Smooth muscle cell of the brain vasculature (primary cell): ENCODE measurements around the gene SPEM1.

Experiments
- DNase-seq: peaks from one replicate; pipeline ENCODE4 v3.0.0-alpha.2; 2012; ENCODE audit warnings: low read depth, low spot score

The SPEM1 gene

DNA sequence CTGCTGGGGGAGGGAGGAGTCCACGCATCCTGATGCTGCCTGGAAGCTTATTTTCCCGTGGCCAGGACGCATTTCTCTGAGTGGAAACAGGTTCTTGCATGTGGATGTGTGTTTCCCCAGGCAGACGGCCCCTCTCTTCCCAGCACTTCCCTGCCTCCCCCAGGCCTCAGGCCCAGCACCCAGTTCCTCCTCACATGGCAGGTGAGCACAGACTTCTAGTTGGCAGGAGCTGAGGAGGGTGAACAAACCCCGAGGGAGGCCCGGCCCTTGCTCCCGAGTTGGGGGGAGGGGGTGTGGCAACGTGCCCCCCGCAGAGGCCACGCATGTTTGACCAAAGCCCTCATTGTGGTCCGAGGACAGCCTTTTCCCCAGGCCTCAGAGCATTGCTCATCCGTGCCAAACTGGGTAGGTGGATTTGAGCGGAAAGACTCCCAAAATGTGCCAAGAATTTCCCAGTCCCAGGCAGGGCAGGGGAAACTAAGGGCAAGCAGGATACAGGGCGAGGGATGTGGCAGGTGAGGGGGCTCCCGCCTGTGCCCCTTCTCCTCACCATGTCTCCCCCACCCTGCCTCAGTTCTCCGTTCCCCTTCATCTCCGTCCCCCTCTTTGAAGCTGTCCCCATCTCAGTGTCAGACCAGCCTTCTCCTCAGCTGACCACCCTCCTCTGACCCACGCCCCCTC is 1.5 kb upstream of the SPEM1 start:
- no peak for DNase-seq

DNA sequence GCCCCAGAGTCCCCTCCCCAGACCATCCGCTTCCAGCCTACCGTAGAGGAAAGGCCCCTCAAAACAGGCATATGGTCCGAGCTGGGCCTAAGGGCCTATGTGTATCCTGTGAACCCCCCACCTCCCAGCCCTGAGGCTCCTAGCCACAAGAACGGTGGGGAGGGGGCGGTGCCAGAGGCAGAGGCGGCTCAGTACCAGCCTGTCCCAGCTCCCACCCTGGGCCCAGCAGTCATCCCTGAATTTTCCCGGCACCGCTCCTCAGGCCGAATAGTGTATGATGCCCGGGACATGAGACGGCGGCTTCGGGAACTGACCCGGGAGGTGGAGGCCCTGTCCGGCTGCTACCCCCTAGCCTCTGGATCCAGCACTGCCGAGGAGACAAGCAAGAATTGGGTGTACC is 1.1 kb downstream of the SPEM1 start:
- DNase-seq, result no peak

DNA sequence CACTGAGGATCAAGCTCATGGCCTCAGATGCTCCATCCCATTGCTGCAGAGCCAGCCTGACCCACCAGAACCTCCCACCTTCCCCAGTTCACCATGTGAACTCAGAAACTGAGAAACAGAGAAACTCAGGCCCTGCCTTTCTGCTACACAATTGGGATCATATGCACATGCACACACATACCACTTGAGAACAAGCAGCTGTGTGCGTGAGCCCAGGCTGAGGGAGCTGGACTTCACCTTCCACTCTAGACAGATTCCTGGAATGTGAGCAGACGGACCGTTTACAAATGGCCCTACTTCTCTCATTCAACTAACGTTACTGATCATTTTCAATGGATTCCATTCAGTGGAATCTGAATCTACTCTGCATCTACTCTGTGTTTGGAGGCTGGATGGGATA is 3.6 kb downstream of the SPEM1 start:
- DNase-seq, result no peak

DNA sequence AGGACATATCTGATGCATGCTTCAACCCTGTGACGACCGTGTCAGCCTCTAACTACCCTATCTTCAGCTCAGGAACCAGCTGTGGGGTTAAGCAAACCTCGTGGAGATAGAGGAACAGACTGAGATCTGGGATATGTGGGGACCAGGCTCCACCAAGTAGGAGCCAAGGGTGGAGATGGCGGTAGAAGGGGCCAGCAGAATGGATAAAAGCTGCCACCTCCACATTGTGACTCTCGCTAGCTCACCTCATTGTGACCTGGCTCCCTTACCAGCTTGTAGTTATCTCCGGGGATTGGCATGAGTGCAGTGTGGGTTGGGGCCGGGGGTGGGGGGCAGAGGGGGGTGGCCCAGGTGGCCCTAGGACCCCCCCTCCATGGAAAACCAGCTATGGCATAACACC is 5.2 kb downstream of the SPEM1 start, which contains the start of gene SPEM2:
Gene SPEM2 (plus strand): TSS at position 301 of the 400 bp plus-strand sequence. CDS start 73 bp downstream, at position 374.
- DNase-seq, result no peak

DNA sequence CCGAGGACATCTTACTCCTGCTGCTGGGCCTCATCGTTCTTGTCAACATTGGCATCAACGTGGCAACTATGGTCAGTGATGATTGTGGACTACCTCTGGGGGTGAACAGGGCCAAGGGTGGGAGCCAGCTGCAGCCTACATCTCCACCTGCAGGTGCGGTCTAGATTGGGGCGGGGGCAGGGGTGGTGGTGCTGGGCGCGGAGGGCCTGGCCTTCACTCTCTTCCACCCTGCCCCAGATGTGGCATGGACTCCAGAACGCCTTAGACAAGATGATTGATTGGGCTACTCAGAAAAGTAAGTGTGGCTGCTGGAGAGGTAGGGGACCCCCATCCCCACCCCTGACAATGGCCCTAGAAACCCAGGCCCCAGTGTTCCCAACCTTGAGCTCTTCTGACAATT is 5.6 kb downstream of the SPEM1 start:
- DNase-seq, result no peak

DNA sequence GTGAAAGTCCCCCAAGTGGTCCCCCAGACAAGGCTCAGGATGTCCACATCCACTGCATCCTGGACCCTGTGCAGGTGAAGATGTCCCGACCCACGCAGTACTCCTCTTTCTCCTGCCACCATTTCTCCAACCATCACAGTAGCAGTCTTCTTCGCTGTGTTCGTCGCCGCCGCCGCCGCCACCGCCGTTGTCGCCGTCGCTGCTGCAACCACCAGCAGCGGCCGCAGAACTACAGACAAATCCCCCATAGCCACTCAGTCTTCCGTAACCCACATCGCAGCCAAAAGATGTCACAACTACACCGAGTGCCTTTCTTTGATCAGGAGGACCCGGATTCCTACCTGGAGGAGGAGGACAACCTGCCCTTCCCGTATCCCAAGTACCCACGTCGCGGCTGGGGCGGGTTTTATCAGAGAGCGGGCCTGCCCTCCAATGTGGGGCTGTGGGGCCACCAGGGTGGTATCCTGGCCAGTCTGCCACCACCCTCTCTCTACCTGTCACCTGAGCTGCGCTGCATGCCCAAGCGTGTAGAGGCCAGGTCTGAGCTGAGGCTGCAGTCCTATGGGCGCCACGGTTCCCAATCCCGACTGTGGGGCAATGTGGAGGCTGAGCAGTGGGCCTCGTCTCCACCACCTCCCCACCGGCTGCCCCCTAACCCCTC is 6.2 kb downstream of the SPEM1 start:
- no peak for DNase-seq

DNA sequence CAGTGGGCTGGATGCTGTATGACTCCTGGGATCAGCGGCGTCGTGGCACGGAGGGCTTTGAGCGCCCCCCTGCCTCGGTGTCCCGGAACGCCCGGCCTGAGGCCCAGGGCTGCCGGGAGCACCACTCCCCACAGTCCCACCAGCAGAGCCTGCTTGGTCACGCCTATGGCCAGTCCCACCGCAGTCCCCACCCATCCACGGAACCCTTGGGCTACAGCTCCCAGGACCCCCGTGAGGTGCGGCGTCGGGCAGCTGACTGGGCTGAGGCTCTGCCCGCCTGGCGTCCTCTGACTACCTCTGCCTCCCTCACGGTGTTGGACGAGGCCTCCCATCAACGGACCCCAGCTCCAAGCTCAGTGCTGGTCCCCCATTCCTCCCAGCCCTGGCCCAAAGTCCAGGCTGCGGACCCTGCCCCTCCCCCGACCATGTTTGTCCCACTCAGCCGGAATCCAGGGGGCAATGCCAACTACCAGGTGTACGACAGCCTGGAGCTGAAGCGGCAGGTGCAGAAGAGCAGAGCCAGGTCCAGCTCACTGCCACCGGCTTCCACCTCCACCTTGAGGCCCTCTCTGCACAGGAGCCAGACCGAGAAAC is 6.9 kb downstream of the SPEM1 start:
- no peak for DNase-seq

DNA sequence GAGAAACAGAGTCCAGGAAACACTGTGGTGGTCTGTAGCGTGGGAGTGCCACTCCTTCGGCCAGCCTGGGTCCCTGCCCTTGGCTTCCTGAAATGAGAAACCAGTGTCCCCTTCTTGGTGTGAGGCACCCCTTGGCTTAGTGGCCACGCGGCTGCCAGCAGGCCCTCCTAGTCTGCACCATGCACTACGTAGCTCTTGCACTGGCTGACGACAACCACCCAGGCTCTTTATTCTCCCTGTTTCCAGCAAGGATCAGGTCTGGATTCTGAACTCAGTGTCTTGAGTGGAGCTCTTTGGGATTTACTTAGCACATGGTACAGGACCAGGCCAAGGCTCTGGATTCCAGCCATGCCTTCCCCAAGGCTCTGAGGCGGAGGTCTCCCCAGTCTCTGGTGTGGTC is 7.4 kb downstream of the SPEM1 start:
- DNase-seq, result no peak

DNA sequence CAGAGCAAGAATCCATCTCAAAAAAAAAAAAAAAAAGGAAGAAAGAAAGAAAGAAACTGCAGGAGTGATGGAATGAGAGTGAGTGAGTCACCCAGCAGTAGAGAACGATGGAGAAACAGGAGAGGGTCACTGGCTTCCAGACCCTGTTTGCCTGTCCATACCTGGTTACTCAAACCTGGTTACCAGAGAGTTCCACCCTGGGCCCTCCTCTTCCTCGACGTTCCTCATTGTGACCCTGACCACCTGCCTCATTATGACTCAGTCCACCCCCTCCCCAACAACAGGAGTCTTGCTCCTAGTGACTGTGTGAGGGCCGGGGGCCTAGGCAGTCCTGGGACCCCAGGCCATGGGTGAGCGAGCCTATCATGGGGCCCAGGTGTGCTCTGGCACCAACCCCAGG is 8.4 kb downstream of the SPEM1 start, which contains the start of gene SPEM3:
Gene SPEM3 (plus strand): TSS at position 301 of the 400 bp plus-strand sequence. CDS start 46 bp downstream, at position 347.
- DNase-seq, result no peak

DNA sequence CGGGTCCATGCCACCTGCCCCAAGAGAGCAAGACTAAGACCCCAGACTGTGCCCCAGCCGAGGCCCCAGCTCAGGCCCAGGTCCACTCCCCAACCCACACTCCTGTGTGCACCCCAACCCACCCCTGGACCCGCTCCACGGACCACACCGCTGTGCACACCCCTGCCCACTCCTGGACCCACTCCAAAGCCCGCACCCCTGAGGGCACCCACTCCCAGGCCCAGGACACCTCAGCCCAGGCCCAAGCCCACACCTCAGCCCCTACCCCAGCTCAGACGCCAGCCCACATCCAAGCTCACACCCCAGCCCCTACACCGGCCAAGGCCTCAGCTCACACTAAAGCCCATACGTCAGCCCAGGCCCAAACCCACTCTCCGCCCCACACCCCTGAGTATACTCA is 9.6 kb downstream of the SPEM1 start:
- DNase-seq, result no peak

DNA sequence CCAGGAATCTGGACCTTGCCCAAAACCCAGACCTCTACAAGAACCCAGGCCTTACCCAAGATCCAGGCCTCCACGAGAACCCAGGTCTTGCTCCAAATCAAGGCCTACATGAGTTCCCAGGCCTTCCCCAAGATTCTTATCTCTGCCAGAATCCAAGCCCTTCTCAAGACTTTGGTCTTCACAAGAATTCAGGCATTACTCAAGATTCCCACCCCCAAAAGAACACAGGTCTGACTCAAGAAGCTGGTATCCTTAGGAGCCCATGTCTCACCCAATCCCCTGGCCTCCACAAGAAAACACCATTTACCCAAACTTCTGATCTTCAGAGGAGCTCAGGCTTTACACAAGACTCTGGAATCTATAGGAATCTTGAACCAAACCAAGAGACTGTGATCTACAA is 11.1 kb downstream of the SPEM1 start:
- DNase-seq, result no peak

DNA sequence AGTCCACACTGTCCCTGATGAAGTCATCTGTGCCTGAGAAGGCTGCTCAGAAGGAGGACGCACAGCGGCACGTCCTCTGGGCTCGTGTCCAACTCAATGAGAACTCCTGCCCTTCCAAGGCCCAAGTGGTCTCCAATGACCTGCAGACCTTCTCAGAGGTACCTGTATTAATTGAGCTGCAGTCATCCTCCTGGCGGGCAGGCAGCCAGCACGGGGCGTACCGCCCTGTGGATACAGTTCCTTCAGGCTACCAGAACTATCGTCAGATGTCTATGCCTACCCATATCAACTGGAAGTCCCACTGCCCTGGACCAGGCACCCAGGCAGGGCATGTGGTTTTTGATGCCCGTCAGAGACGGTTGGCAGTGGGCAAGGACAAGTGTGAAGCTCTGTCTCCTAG is 12.2 kb downstream of the SPEM1 start:
- no peak for DNase-seq

DNA sequence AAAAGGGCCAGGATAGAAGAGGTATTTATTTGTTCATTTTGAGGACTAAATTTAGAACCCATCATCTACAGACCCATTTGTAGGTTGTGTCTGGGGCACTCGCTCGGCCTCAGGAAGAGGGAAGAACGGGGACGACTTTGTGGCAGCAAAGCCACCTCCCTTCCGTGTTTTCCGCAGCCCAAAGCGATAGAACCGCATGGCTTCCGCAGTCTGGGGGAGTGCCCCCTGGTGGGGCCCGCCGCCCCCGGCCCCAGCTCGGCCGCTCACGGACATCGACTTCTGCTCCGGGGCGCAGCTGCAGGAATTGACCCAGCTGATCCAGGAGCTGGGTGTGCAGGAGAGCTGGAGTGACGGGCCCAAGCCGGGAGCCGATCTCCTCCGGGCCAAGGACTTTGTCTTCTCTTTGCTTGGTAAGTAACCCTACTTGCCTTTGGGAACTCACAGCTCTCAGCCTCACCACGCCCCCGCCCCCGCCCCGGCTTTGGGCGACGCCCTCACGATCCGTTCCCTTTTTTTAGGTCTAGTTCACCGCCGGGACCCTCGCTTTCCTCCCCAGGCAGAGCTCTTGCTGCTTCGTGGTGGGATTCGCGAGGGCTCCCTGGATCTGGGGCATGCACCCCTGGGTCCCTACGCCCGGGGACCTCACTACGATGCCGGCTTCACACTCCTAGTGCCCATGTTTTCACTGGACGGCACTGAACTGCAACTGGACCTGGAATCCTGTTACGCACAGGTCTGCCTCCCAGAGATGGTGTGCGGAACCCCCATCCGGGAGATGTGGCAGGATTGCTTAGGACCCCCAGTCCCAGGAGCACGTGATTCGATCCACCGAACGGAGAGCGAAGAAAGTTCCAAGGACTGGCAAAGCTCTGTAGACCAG is 15.8 kb downstream of the SPEM1 start:
- no peak for DNase-seq

DNA sequence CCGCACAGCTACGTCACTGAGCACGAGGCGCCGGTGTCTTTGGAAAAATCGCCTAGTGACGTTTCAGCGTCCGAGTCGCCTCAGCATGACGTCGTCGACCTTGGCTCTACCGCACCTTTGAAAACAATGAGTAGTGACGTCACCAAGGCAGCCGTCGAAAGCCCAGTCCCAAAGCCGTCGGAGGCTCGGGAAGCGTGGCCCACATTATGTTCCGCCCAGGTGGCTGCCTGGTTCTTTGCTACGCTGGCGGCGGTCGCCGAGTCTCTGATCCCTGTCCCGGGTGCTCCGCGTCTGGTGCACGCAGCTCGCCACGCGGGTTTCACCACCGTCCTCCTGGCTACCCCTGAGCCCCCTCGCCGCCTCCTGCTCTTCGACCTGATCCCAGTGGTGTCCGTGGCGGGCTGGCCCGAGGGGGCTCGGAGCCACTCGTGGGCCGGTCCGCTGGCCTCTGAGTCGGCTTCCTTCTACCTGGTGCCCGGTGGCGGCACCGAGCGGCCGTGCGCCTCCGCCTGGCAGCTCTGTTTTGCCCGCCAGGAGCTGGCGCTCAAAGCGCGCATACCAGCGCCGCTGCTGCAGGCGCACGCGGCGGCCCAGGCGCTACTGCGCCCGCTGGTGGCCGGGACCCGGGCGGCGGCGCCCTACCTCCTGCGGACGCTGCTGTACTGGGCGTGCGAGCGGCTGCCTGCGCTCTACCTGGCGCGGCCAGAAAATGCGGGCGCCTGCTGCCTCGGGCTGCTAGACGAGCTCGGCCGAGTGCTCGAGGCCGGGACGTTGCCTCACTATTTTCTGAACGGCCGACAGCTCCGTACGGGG is 16.6 kb downstream of the SPEM1 start:
- DNase-seq, result no peak

DNA sequence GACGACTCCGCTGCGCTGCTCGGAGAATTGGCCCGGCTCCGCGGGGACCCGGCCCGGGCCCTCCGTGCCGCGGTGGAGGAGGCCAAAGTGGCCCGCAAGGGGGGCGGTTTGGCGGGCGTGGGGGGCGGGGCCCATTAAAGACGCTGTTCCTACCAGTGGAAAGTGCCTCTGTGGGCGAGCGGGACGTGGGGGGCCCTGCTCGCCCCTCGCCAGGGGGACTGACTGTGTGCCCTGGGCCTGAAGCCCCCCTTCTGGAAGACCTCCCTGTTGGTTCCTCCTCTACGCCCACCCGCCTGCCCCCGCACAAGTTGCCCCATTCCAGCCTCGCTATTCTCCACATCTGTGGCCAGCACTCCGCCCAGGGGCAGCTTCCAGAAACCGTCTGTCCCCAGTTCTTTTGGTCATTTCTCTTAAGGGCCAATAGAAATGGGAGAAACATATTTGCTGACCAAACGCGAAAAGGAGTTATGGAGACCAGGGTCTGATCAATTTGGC is 17.3 kb downstream of the SPEM1 start:
- DNase-seq, result no peak

DNA sequence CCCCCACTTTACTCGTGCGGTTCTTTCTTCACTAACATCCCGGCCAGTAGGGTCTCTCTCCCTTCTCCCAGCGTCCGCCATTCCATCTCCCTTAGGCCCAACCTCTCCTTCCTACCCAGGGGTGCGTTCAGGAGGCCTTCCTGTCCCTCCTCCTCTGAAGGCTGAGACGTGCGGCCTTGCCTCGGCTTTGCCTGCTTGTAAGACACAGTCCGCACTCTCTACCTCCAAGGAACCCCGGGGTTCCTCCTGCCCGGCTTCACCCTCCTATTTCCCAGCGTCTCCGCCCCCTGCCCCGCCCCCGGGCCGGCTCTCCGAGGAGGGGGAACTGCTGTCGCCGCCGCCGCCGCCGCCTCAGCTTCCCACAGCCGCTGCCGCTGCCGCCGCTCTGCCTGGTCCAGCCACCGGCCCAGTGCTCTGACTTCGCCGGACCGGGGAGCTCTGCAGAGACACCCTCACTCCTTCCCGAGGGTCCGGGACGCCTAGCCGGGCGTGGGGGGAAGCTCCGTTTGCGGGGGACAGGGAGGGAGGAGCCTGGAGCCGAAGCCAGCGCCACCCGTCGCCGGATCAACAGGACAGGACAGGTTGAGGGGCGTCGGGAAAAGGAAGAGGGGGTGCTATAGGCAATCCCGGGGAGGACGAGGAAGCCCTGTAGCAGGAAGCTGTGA is 18.0 kb downstream of the SPEM1 start:
- DNase-seq, result no peak

DNA sequence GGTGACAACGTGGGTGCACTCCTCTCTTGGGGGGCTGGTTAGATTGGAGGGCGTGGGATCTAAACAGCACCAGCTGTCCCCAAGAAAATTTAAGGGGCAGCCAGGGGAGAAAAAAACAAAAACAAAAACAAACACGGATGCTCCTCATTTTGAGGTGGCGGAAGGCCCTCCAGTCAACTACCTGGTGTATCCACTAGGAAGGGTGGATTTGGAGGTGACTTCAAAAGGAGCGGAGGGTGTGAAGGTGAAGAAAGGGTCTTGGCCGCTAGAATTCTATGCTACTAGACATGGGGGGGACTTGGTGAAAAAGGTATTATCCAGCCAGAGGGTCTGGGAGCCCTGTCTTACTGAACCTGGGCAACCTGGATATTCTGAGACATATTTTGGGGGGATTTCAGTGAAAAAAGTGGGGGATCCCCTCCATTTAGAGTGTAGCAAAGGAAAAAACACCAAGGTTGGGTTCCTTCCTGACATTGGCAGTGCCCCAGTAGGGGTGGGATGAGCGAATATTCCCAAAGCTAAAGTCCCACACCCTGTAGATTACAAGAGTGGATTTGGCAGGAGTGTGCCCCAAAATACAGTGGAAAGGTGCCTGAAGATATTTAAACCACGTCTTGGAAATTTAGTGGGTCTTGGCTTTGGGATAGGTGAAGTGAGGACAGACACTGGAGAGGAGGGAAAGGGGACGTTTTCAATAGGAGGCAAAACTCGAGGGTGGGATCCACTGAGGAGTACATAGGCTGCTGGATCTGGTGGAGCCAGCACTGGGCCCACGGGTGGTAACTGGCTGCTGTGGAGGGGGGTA is 18.7 kb downstream of the SPEM1 start:
- DNase-seq, result no peak

DNA sequence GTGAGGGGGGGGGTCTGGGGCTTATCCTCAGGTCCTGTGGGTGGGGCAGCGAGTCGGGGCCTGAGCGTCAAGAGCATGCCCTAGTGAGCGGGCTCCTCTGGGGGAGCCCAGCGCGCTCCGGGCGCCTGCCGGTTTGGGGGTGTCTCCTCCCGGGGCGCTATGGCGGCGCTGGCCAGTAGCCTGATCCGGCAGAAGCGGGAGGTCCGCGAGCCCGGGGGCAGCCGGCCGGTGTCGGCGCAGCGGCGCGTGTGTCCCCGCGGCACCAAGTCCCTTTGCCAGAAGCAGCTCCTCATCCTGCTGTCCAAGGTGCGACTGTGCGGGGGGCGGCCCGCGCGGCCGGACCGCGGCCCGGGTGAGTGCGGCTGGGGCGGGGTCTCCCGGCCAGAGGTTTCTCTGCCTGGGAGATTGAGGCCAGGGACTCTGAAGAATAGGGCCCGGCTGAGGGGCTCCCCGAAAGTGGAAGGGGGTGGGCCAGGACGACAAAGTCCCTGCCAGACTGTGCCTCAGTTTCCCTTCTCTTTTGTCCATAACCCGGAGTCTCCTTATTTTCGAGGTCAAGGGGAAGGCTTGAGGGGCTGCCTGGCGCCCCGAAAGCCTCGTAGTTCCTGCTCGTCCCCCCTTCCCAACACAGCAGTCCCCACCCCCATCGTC is 19.5 kb downstream of the SPEM1 start, which contains the start of gene FGF11:
Gene FGF11 (plus strand): TSS at position 51 of the 651 bp plus-strand sequence. CDS start 109 bp downstream, at position 160.
- DNase-seq, result no peak
